Measurements from ENCODE around the gene SCLY. TPM values are rescaled to one million over a fixed set of nuclear protein-coding genes. Genes with fewer than 3 reads are reported as not detected.

Gene SCLY
- total and polyA plus RNA-seq, 10 donors: 5.8 to 22.7 (median 14.6) TPM

- peaks cover 5 to 27% (median 19%) of the 10 kb centered on the region in 6 donors for H3K4me1 ChIP-seq
- TF ChIP-seq POLR2A (IDR thresholded peaks at IDR 0.05): no peak
- TF ChIP-seq CTCF (IDR thresholded peaks at IDR 0.05 in 8 of 11, conservative IDR thresholded peaks at IDR 0.05 in 3 of 11): no peak
- TF ChIP-seq POLR2AphosphoS5 (IDR thresholded peaks at IDR 0.05): no peak
- DNase-seq: no peak
- no peak overlapping the region for H3K4me3 ChIP-seq
- WGBS, 5 donors: 84 to 89% (median 88%) methylated on average over 18 to 19 of the region's 19 CpGs
- intact Hi-C loops (cut with DNase I; ENCODE audit: low total_unique reads): no loop called here
- no peaks in the 10 kb centered on the region for H3K9me3 ChIP-seq
- peaks cover 0 to 9% (median 0%) of the 10 kb centered on the region in 6 donors for H3K36me3 ChIP-seq
- no peaks in the 10 kb centered on the region for H3K27me3 ChIP-seq (replicated peaks in 1 of 7)
- H3K27ac ChIP-seq: no peak overlapping the region
Measured at GRCh38 chr2:238097201-238097987, 36.6 kb downstream of the SCLY start.

GRCh38 chr2:238097988-238098871 is 37.4 kb downstream of the SCLY start:
- Histone ChIP-seq H3K27me3 (replicated peaks in 1 of 7) (no peaks in the 10 kb centered on the region), H3K4me1 (peaks cover 5 to 27% (median 19%) of the 10 kb centered on the region in 6 donors), H3K36me3 (peaks cover 0 to 9% (median 0%) of the 10 kb centered on the region in 6 donors), H3K9me3 (no peaks in the 10 kb centered on the region), H3K27ac (peak overlapping the region in 6 of 8 donors; percentile 22 to 81 (median 74)), H3K4me3 (peak overlapping the region in 1 of 8 donors; percentile 17)
- no peak for DNase-seq
- intact Hi-C loops (cut with DNase I; ENCODE audit: low total_unique reads): no loop called here
- TF ChIP-seq POLR2A (IDR thresholded peaks at IDR 0.05) (no peak), CTCF (IDR thresholded peaks at IDR 0.05 in 8 of 11, conservative IDR thresholded peaks at IDR 0.05 in 3 of 11) (no peak), POLR2AphosphoS5 (IDR thresholded peaks at IDR 0.05) (peak in 2 of 3 donors; percentile 35 to 48)
- WGBS, 5 donors: 69 to 84% (median 76%) methylated on average over 21 to 37 of the region's 37 CpGs

GRCh38 chr2:238098901-238099713 is 38.3 kb downstream of the SCLY start:
- H3K36me3 ChIP-seq: peaks cover 0 to 9% (median 0%) of the 10 kb centered on the region in 6 donors
- peak overlapping the region in 1 of 8 donors; percentile 17 for H3K4me3 ChIP-seq
- no peaks in the 10 kb centered on the region for H3K9me3 ChIP-seq
- TF ChIP-seq CTCF (IDR thresholded peaks at IDR 0.05 in 8 of 11, conservative IDR thresholded peaks at IDR 0.05 in 3 of 11) (no peak), POLR2AphosphoS5 (IDR thresholded peaks at IDR 0.05) (peak in 2 of 3 donors; percentile 29 to 49)
- DNase-seq: no peak
- peaks cover 5 to 27% (median 19%) of the 10 kb centered on the region in 6 donors for H3K4me1 ChIP-seq
- H3K27ac ChIP-seq: peak overlapping the region in 6 of 8 donors; percentile 22 to 81 (median 74)
- intact Hi-C loops (cut with DNase I; ENCODE audit: low total_unique reads): no loop called here
- H3K27me3 ChIP-seq (replicated peaks in 1 of 7): no peaks in the 10 kb centered on the region
- 36 to 53% (median 42%) methylated on average over 17 of the region's 17 CpGs for WGBS, 5 donors

Data from spleen (tissue), 11 donors.